ENCODE data around the gene MROH2A. TPM values are rescaled to one million over a fixed set of nuclear protein-coding genes. Genes with fewer than 3 reads are reported as not detected.

Gene MROH2A
- total RNA-seq, 1 experiment from 2014 or later, result not detected

GRCh38 chr2:233801357-233802131 lies 23.4 kb downstream of the MROH2A start:
- DNase-seq (ENCODE audit: low read depth), result no peak

DNA sequence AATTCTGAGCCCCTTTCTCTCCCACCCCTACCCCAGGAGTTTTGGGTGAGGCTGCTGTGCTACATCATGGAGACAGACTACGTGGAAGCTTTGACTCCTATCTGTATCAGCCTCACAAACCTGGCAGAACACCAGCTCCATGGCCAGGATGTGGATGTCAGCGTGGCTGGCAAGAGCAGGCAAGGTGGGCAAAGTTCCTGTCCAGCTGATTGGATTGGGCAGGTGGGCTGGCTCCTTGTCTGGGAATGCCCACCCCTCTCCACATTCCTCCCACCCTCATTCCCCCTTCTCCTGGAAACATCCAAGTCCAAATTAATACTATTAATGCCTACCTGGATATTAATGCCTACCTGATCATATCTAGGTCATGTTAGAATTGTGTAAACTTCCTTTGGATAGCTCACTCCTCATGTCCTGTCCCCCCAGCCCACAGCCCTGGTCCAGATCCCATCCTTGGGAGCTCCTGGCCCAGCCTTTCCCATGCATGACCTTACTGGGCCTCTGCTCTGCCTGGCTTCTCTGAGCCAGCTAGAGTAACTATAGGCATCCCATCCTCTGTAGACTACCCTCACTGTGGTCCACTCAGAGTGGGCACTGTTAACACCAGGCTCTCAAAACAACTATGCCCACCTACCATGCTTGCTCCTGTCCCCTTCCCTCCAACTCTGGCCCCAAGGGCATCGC lies 24.1 kb downstream of the MROH2A start:
- no peak for DNase-seq (ENCODE audit: low read depth)

GRCh38 chr2:233803292-233803911 lies 25.3 kb downstream of the MROH2A start:
- no peak for DNase-seq (ENCODE audit: low read depth)

DNA sequence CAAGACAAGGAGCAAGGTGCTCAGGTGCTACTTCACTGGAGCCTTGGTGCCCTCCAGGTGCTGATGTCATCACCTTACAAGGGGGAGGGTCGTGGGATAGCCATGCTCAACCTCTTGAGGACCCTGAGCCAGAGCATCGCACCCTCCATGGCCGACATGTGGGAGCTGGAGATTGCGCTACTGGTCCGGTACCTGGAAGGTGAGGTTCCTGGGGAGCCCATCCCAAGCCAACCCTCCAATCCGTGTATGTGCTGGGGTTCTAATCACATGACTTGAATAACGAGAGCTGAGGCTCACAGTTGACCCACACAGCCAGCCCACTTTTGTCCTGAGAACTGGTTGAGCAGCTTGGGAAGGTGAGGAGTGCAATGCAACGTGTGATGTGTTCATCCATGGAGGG lies 25.9 kb downstream of the MROH2A start:
- no peak for DNase-seq (ENCODE audit: low read depth)

GRCh38 chr2:233807215-233807865 lies 29.2 kb downstream of the MROH2A start:
- no peak for DNase-seq (ENCODE audit: low read depth)

GRCh38 chr2:233807966-233808935 lies 30.1 kb downstream of the MROH2A start:
- DNase-seq (ENCODE audit: low read depth), result no peak

- no peak for DNase-seq (ENCODE audit: low read depth)
Observed at GRCh38 chr2:233810385-233810784, 32.3 kb downstream of the MROH2A start.

- DNase-seq (ENCODE audit: low read depth), result no peak
Observed at GRCh38 chr2:233811087-233811486, 33.0 kb downstream of the MROH2A start.

- no peak for DNase-seq (ENCODE audit: low read depth)
Observed at GRCh38 chr2:233811732-233812131, 33.6 kb downstream of the MROH2A start.

DNA sequence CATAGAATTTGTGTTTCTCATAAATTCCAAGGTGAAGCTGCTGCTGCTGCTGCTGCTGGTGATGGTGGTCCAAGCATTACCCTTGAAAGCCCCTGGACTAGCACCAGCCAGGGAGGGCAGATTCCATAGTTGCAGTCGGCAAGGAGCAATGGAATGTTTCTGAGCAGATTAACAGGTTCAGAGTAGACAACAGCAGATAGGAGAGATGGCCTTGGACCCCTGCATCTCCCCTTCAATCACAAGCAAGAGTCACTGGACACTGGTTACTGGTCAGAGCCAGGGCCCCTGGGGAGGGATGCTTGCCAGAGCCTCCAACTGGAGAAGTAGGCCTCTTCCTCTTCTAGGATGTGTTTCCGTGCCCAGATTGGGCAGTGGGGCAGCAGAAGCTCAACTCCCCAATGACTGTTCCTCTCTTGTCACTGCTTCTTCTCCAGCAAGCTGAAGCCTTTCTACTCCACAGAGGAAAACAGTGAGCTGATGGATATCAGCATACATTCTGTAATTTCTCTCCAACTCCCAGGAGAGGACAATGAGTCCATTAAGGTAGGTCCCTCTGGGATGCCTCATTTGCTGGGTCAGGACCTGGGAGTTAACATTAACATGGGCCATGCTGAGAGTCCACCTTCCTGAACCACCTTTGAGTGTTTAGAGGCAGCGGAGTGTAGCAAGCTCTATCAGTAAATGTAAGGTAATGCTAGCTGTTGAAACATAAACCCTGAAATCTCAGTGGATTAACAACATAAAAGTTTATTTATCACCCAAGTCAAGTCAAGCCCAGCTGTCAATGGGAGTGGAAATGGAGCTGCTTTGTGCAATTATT lies 35.3 kb downstream of the MROH2A start:
- no peak for DNase-seq (ENCODE audit: low read depth)

DNA sequence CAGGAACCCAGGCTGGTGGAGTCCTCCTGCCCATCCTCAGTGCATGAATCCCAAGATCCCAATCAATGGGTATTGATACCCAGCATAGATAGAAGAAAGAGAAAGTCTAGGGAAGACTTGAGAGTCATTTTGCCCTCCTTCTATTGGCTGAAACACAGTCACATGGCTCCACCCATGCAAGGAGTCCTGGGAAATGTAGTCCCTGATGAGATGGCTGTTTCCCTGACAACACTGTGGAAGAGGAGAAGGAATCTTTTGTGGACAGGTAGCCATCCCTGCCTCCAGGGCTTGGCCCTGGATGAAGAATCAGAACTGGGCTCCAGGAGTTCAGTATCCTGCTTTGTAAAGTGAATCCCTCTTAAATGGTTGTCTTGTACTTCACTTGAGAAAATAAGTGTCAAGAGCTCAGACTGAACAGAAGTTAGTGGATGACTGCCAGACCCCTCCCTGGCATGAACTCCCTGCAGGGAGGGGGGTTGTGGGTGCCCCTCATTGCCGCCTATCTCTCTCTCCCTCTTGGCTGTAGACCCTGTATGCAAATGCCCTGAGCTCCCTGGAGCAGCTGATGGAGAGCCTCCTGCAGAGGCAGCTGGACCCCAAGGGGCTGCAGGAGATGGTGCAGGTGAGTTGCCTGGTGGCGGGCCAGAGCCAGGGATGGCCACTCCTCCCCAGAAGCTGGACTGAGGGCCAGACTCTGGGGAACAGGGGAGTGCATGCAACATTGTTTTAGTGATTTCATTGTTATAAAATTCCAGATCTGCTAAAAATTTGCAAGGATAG lies 36.1 kb downstream of the MROH2A start:
- DNase-seq (ENCODE audit: low read depth), result no peak

- no peak for DNase-seq (ENCODE audit: low read depth)
Observed at GRCh38 chr2:233815861-233816260, 37.7 kb downstream of the MROH2A start.

DNA sequence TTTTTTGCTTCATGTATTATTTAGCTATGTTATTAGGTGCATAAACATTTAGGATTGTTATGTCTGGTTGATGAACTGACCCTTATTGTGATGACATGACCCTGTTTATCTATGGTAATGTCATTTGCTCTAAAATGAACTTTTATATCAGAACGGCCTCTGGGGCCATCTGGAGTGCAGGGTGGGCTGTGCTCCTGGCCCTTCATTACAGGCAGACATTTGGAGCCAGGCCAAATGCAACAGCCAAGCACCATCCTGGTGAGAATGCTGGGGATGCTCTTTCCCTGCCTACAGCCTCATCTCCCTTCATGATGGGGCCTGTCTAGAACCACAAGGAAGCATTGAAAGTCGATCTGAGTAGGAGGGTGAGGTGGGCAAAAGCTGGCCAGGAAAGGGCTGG lies 38.2 kb downstream of the MROH2A start:
- DNase-seq (ENCODE audit: low read depth), result no peak

GRCh38 chr2:233816771-233817170 lies 38.6 kb downstream of the MROH2A start:
- no peak for DNase-seq (ENCODE audit: low read depth)

DNA sequence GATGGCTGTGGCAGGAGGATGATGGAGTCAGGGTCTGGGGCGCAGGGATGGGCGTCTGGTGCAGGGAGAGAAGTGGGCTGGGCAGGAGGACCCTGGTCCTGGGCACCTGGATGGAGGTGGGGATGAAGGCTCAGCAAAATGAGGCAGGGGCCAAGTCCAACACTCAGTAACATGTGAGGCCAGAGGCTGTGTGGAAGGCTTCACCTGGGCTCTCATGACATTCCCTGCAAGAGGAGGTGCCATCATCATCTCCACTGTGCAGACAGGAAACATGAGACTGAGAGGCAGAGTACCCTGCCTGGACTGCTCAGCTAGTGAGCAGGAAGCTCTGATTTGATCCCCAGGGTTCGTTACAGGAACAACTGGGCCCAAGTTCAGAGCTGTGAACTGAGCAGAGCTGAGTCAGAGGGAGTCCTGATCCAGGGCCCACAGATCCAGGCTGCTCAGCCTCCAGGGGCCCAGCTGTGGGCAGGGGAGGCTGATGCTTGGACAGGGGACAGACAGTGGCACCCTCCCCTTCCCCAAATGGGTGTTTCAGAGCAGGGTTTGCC lies 39.3 kb downstream of the MROH2A start:
- DNase-seq (ENCODE audit: low read depth), result no peak

GRCh38 chr2:233817995-233818638 lies 40.0 kb downstream of the MROH2A start:
- no peak for DNase-seq (ENCODE audit: low read depth)

- DNase-seq (ENCODE audit: low read depth), result no peak
Observed at GRCh38 chr2:233818639-233819621, 40.8 kb downstream of the MROH2A start.
